Gastrocnemius medialis (tissue), 4 donors: ENCODE data around the gene NECTIN1. TPM values are rescaled to one million over a fixed set of nuclear protein-coding genes. Genes with fewer than 3 reads are reported as not detected.

ENCODE experiments used
- ATAC-seq, 2 donors: fragments of 150-250 bp; one replicate each; pipeline ENCODE4 v1.9.1; 2016
- DNase-seq, 2 donors: peaks; one replicate each; pipeline ENCODE4 v3.0.0-alpha.2; 2019
- H3K27ac ChIP-seq, 4 donors: fragments of 200-600 bp; sonication (generic); 1 replicate in 1 of 4; 2 replicates in 3 of 4; pipeline ENCODE4 v1.5.1; 2016 to 2018; ENCODE audit warnings: mild to moderate bottlenecking in 2 of 4, moderate library complexity in 1 of 4
- H3K27me3 ChIP-seq, 3 donors: fragments of 200-600 bp; sonication (generic) in 2 of 3; 1 replicate in 1 of 3; 2 replicates in 2 of 3; pipeline versions ENCODE4 v1.5.1 to v1.6.0; 2016 to 2019; ENCODE audit warnings: mild to moderate bottlenecking in 1 of 3, moderate library complexity in 1 of 3
- H3K36me3 ChIP-seq, 2 donors: fragments of 200-600 bp; sonication (generic) in 1 of 2; one replicate each; pipeline ENCODE4 v1.5.1; 2017 to 2018
- H3K4me1 ChIP-seq, 2 donors: fragments of 200-600 bp; sonication (generic) in 1 of 2; one replicate each; pipeline ENCODE4 v1.5.1; 2016 to 2017; ENCODE audit warnings: mild to moderate bottlenecking in 2 of 2
- H3K4me3 ChIP-seq, 4 donors: fragments of 200-600 bp; sonication (generic) in 3 of 4; 1 replicate in 1 of 4; 2 replicates in 3 of 4; pipeline ENCODE4 v1.5.1; 2016 to 2019; ENCODE audit warnings: mild to moderate bottlenecking in 2 of 4
- H3K9me3 ChIP-seq, 3 donors: fragments of 200-600 bp; sonication (generic) in 2 of 3; 1 replicate in 1 of 3; 2 replicates in 2 of 3; pipeline ENCODE4 v1.5.1; 2016 to 2019
- CTCF ChIP-seq, 5 experiments: fragments of 450-650 bp in 3 of 5; fragments of 200-600 bp in 2 of 5; sonication (generic) in 2 of 5; IDR thresholded peaks in 4 of 5; conservative IDR thresholded peaks in 1 of 5; 1 replicate in 4 of 5; 2 replicates in 1 of 5; pipeline ENCODE4 v1.5.1; 2016 to 2019; ENCODE audit warnings: antibody characterized with exemption in 5 of 5, mild to moderate bottlenecking in 3 of 5, moderate library complexity in 3 of 5
- POLR2A ChIP-seq, 2 donors: fragments of 450-650 bp; IDR thresholded peaks; one replicate each; pipeline ENCODE4 v1.6.1; 2017; ENCODE audit warnings: antibody characterized with exemption in 2 of 2, mild to moderate bottlenecking in 2 of 2, moderate library complexity in 2 of 2
- in situ Hi-C, 4 donors: fragments of 200-750 bp; cut with MboI; loops; one replicate each; pipeline versions ENCODE4 v1.15.0 to v1.8.0; 2017; ENCODE audit warnings: low sequenced_read_pairs in 4 of 4
- intact Hi-C: fragments of 100-400 bp; cut with DNase I; formaldehyde crosslinking; loops from one replicate; pipeline ENCODE4 v1.15.1; 2023; ENCODE audit warnings: low total_unique reads
- total RNA-seq, 4 donors: library from RNA; depleted of rRNA; stranded (reverse); fragments of >200 nt; gene quantifications; one replicate each; pipeline versions ENCODE4 v1.1.0 to v1.2.3, GENCODE V29; 2016

Gene NECTIN1
- total RNA-seq, 4 donors from 2014 or later: 0.66 to 2.2 (median 0.92) TPM

- no peak for ATAC-seq
- intact Hi-C loops: no loop called here
These were observed 28.4 kb upstream of the NECTIN1 start for GRCh38 chr11:119757378-119757777.

GRCh38 chr11:119756169-119756865 lies 27.3 kb upstream of the NECTIN1 start:
- Histone ChIP-seq H3K27ac (no peak overlapping the region), H3K4me1 (no peaks in the 10 kb centered on the region), H3K4me3 (no peak overlapping the region), H3K36me3 (no peaks in the 10 kb centered on the region), H3K27me3 (no peaks in the 10 kb centered on the region), H3K9me3 (no peaks in the 10 kb centered on the region)
- ATAC-seq (no peak), DNase-seq (no peak)
- TF ChIP-seq CTCF (IDR thresholded peaks at IDR 0.05 in 4 of 5, conservative IDR thresholded peaks at IDR 0.05 in 1 of 5) (no peak), POLR2A (IDR thresholded peaks at IDR 0.05) (no peak)
- intact Hi-C loops (no loop called here), in situ Hi-C loops (no loop called here)

More at GRCh38 chr11:119757378-119757777, 28.4 kb upstream of the NECTIN1 start:
- in situ Hi-C loops: no loop called here
- Histone ChIP-seq H3K36me3 (no peaks in the 10 kb centered on the region), H3K9me3 (no peaks in the 10 kb centered on the region), H3K27ac (no peak overlapping the region), H3K4me1 (no peaks in the 10 kb centered on the region), H3K27me3 (no peaks in the 10 kb centered on the region), H3K4me3 (no peak overlapping the region)
- TF ChIP-seq POLR2A (IDR thresholded peaks at IDR 0.05): no peak
- TF ChIP-seq CTCF (IDR thresholded peaks at IDR 0.05 in 4 of 5, conservative IDR thresholded peaks at IDR 0.05 in 1 of 5): no peak
- DNase-seq: no peak

- Histone ChIP-seq H3K36me3 (no peaks in the 10 kb centered on the region), H3K4me3 (no peak overlapping the region), H3K9me3 (no peaks in the 10 kb centered on the region), H3K27ac (no peak overlapping the region), H3K27me3 (no peaks in the 10 kb centered on the region), H3K4me1 (no peaks in the 10 kb centered on the region)
- TF ChIP-seq POLR2A (IDR thresholded peaks at IDR 0.05) (no peak), CTCF (IDR thresholded peaks at IDR 0.05 in 4 of 5, conservative IDR thresholded peaks at IDR 0.05 in 1 of 5) (no peak)
- ATAC-seq: no peak
- in situ Hi-C loops (no loop called here), intact Hi-C loops (no loop called here)
- DNase-seq: no peak
These were observed 26.5 kb upstream of the NECTIN1 start for GRCh38 chr11:119755356-119756071.

- H3K36me3 ChIP-seq: no peaks in the 10 kb centered on the region
- no peaks in the 10 kb centered on the region for H3K4me1 ChIP-seq
- ATAC-seq (no peak), DNase-seq (no peak)
- no peak overlapping the region for H3K4me3 ChIP-seq
- TF ChIP-seq POLR2A (IDR thresholded peaks at IDR 0.05): no peak
- no peak for TF ChIP-seq CTCF (IDR thresholded peaks at IDR 0.05 in 4 of 5, conservative IDR thresholded peaks at IDR 0.05 in 1 of 5)
- no peaks in the 10 kb centered on the region for H3K27me3 ChIP-seq
- in situ Hi-C loops (no loop called here), intact Hi-C loops (no loop called here)
- no peaks in the 10 kb centered on the region for H3K9me3 ChIP-seq
- H3K27ac ChIP-seq: no peak overlapping the region
These were observed 25.8 kb upstream of the NECTIN1 start for GRCh38 chr11:119754656-119755355.
